ENCODE measurements around the gene MYOM3. TPM values are rescaled to one million over a fixed set of nuclear protein-coding genes. Genes with fewer than 3 reads are reported as not detected.

MYOM3 gene
- total and polyA plus RNA-seq, 2 of the 13 experiments (the other 11 are each of a cell fraction or from before 2014, with no cell fraction given), result 5.8 to 15.3 TPM

DNA sequence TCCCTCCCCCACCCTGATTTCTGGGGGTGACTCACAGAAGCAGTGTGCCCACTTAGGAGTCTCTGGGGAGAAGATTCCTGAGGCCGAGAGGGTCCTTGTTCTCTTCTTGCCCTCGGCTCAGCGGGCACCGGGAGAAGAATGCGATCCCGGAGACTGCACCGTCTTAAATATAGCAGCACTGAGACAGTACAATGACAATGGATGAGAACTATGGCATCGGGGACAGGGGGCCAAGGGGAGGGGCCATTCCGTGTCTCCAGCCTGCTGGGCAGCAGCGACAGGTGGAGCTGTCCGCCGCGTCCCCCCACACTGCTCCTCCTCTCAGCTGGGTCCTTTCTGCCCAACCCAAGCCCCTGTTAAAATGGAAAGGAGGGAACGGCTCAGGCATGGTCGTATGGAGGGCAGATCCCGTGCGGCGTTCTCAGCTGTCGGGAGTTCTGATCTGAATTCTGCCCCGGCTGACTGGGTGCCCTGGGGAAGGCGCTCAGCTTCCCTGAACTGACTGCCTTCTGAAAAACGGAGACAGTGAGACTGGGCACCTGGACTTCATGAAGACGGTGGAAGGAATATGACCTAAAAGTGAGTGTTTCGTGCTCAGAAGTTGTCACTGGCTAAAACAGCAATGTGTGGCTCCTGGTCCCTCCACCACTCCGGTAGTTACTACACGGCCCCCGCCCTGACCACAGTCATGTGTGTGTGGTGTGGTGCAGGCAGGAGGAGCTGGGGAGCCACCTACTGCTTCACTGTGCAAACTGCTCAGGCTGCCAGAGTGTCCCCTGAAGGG is at the start of gene MYOM3 (continued):
- TF ChIP-seq, protein P1, sequence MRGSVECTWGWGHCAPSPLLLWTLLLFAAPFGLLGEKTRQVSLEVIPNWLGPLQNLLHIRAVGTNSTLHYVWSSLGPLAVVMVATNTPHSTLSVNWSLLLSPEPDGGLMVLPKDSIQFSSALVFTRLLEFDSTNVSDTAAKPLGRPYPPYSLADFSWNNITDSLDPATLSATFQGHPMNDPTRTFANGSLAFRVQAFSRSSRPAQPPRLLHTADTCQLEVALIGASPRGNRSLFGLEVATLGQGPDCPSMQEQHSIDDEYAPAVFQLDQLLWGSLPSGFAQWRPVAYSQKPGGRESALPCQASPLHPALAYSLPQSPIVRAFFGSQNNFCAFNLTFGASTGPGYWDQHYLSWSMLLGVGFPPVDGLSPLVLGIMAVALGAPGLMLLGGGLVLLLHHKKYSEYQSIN (CRISPR knock-in tag; IDR thresholded peaks at IDR 0.05; ENCODE audit: borderline replicate concordance), result no peak
- TF ChIP-seq SRSF9 (IDR thresholded peaks at IDR 0.05; ENCODE audit: borderline replicate concordance, insufficient read depth, low read depth, low read length, poor library complexity, severe bottlenecking) (no peak), RCOR2 (CRISPR knock-in tag; IDR thresholded peaks at IDR 0.05) (no peak), ZBTB20 (CRISPR knock-in tag; IDR thresholded peaks at IDR 0.05; ENCODE audit: borderline replicate concordance, low read depth) (no peak), HOXD1 (CRISPR knock-in tag; IDR thresholded peaks at IDR 0.05) (no peak), YY1 (IDR thresholded peaks at IDR 0.05; ENCODE audit: insufficient read depth, insufficient replicate concordance, low read depth, low read length) (no peak), TARDBP (CRISPR knock-in tag; IDR thresholded peaks at IDR 0.05) (0 out of 2 replicates have a peak, but pooled peaks have one; percentile 40), MAFK (conservative IDR thresholded peaks at IDR 0.05 in 1 of 2, IDR thresholded peaks at IDR 0.05 in 1 of 2; ENCODE audit: low read length in 2 of 2) (no peak), AKAP8 (CRISPR knock-in tag; IDR thresholded peaks at IDR 0.05) (no peak), ZNF484 (CRISPR knock-in tag; IDR thresholded peaks at IDR 0.05; ENCODE audit: borderline replicate concordance, low read depth) (no peak), NFKBIZ (CRISPR knock-in tag; IDR thresholded peaks at IDR 0.05) (no peak), NR2F1 (CRISPR knock-in tag; IDR thresholded peaks at IDR 0.05) (no peak), ZFAT (CRISPR knock-in tag; conservative IDR thresholded peaks at IDR 0.05) (no peak), ZC3H13 (CRISPR knock-in tag; IDR thresholded peaks at IDR 0.05) (no peak), ZNF724P (CRISPR knock-in tag; IDR thresholded peaks at IDR 0.05; ENCODE audit: borderline replicate concordance) (no peak), SAFB2 (CRISPR knock-in tag; IDR thresholded peaks at IDR 0.05; ENCODE audit: borderline replicate concordance, low read depth) (no peak), SMAD1 (CRISPR knock-in tag; IDR thresholded peaks at IDR 0.05; ENCODE audit: borderline replicate concordance, low read depth) (no peak; the same call in 1 of the 2 replicates), ZNF354B (CRISPR knock-in tag; IDR thresholded peaks at IDR 0.05) (no peak)
- TF ChIP-seq, protein P2, sequence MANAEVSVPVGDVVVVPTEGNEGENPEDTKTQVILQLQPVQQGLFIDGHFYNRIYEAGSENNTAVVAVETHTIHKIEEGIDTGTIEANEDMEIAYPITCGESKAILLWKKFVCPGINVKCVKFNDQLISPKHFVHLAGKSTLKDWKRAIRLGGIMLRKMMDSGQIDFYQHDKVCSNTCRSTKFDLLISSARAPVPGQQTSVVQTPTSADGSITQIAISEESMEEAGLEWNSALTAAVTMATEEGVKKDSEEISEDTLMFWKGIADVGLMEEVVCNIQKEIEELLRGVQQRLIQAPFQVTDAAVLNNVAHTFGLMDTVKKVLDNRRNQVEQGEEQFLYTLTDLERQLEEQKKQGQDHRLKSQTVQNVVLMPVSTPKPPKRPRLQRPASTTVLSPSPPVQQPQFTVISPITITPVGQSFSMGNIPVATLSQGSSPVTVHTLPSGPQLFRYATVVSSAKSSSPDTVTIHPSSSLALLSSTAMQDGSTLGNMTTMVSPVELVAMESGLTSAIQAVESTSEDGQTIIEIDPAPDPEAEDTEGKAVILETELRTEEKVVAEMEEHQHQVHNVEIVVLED (CRISPR knock-in tag; IDR thresholded peaks at IDR 0.05; ENCODE audit: borderline replicate concordance), result no peak
- TF ChIP-seq, protein P3, sequence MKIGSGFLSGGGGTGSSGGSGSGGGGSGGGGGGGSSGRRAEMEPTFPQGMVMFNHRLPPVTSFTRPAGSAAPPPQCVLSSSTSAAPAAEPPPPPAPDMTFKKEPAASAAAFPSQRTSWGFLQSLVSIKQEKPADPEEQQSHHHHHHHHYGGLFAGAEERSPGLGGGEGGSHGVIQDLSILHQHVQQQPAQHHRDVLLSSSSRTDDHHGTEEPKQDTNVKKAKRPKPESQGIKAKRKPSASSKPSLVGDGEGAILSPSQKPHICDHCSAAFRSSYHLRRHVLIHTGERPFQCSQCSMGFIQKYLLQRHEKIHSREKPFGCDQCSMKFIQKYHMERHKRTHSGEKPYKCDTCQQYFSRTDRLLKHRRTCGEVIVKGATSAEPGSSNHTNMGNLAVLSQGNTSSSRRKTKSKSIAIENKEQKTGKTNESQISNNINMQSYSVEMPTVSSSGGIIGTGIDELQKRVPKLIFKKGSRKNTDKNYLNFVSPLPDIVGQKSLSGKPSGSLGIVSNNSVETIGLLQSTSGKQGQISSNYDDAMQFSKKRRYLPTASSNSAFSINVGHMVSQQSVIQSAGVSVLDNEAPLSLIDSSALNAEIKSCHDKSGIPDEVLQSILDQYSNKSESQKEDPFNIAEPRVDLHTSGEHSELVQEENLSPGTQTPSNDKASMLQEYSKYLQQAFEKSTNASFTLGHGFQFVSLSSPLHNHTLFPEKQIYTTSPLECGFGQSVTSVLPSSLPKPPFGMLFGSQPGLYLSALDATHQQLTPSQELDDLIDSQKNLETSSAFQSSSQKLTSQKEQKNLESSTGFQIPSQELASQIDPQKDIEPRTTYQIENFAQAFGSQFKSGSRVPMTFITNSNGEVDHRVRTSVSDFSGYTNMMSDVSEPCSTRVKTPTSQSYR (CRISPR knock-in tag; IDR thresholded peaks at IDR 0.05; ENCODE audit: borderline replicate concordance), result no peak
- TF ChIP-seq, protein P4, sequence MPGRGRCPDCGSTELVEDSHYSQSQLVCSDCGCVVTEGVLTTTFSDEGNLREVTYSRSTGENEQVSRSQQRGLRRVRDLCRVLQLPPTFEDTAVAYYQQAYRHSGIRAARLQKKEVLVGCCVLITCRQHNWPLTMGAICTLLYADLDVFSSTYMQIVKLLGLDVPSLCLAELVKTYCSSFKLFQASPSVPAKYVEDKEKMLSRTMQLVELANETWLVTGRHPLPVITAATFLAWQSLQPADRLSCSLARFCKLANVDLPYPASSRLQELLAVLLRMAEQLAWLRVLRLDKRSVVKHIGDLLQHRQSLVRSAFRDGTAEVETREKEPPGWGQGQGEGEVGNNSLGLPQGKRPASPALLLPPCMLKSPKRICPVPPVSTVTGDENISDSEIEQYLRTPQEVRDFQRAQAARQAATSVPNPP (CRISPR knock-in tag; IDR thresholded peaks at IDR 0.05), result no peak

Data from HepG2 (cell line).